ENCODE measurements around the gene RBM11.

Gene RBM11

GRCh38 chr21:14271053-14271452, 55.1 kb downstream of the RBM11 start:
- no peak for DNase-seq (ENCODE audit: low read depth)

- no peak for DNase-seq (ENCODE audit: low read depth)
These were observed 55.7 kb downstream of the RBM11 start for GRCh38 chr21:14271641-14272040.

DNA sequence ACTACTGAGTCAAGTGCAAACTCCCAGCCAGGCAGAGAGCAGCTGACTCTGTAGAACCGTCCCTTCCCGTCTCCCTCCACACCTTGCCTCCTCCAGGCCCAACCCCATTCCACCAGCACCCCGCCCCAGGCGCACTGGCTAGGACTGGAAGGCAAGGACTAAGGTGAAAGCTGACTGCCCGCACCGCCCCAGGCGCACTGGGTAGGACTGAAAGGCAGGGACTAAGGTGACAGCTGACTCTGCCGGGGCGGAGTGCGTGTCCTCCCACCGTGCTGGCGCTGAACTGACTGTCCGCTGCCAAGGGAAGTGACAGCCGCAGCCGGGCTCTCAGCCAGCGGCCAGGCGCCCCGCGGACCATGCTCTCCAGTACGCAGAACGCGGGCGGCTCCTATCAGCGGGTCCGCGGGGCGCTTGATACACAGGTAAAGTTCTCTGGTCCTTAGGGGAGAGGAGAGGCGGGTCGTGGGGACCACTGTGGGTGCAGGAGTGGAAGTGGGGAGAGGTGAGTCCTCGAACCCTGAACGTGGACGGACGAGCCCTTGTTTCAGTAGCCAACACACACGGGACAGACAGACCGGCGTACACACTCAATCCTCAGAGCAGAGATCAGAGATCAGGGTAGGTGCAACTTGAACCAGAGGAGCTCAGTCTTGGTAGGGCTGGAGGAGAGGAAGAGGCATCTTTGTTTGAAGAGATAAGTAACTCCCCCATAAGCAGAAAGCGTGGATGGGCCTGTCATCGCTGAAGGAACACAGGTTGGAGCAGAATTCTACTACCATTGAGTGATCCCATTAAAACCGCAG, 58.0 kb downstream of the RBM11 start:
- no peak for DNase-seq (ENCODE audit: low read depth)

DNA sequence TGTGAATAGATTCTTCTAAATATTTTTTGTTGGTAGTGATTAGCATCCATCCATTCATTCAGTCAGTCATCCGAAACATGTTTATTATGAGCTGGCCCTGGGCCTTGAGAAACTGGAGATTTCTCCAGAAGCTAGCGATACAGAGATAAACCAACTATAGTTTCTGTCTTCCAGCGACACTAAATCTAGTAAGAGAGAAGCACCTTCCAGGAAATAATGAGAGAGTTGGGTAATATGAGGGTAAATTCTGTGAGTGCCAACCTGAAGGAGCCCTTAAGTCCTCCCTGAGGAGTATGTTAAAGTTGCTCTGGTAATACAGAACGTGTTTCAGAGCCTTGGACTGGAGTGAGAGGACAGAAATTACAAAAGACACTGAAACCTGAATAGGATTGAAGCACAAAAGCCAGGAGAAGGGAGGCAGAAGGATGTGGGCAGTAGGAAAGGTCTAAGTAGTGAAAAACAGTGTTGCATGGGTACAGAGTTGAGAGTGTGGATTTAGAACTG, 59.8 kb downstream of the RBM11 start:
- no peak for DNase-seq (ENCODE audit: low read depth)

Data from stimulated activated CD8-positive, alpha-beta memory T cell treated with anti-CD3 and anti-CD28 coated beads, Interleukin-12 subunit alpha, Interleukin-12 subunit beta, amount 100 ng/mL, for 1 hour (primary cell).